Parathyroid adenoma (tissue), 2 donors: Measurements from ENCODE around the gene EEIG1.

ENCODE experiments used
- H2AFZ ChIP-seq: fragments of 300-600 bp; sonication (generic); one replicate; pipeline ENCODE4 v1.7.0; 2017; ENCODE audit warnings: antibody characterized with exemption, mild to moderate bottlenecking
- H3K27ac ChIP-seq: fragments of 300-600 bp; sonication (generic); one replicate; pipeline ENCODE4 v1.7.0; 2017
- H3K27me3 ChIP-seq: fragments of 300-600 bp; sonication (generic); one replicate; pipeline ENCODE4 v1.7.0; 2017; ENCODE audit warnings: low read length; ENCODE audit not compliant: control insufficient read depth, insufficient read depth
- H3K36me3 ChIP-seq: fragments of 300-600 bp; sonication (generic); one replicate; pipeline ENCODE4 v1.7.0; 2017; ENCODE audit warnings: low read length; ENCODE audit not compliant: control insufficient read depth, insufficient read depth
- H3K4me1 ChIP-seq: fragments of 300-600 bp; sonication (generic); one replicate; pipeline ENCODE4 v1.7.0; 2017; ENCODE audit warnings: control low read depth
- H3K4me2 ChIP-seq: fragments of 300-600 bp; sonication (generic); one replicate; pipeline ENCODE4 v1.7.0; 2017; ENCODE audit warnings: low read length
- H3K4me3 ChIP-seq: fragments of 300-600 bp; sonication (generic); one replicate; pipeline ENCODE4 v1.7.0; 2017; ENCODE audit warnings: low read depth, low read length
- H3K79me2 ChIP-seq: fragments of 300-600 bp; sonication (generic); one replicate; pipeline ENCODE4 v1.7.0; 2017; ENCODE audit warnings: control low read depth
- H3K9ac ChIP-seq: fragments of 300-600 bp; sonication (generic); one replicate; pipeline ENCODE4 v1.7.0; 2017; ENCODE audit warnings: mild to moderate bottlenecking
- H3K9me3 ChIP-seq: fragments of 300-600 bp; sonication (generic); one replicate; pipeline ENCODE4 v1.7.0; 2017; ENCODE audit warnings: low read length; ENCODE audit not compliant: control insufficient read depth
- TF ChIP-seq, protein P1 (sequence below): fragments of 300-600 bp; sonication (generic); IDR thresholded peaks from one replicate; pipeline ENCODE4 v1.7.0; 2017; ENCODE audit warnings: antibody characterized with exemption, mild to moderate bottlenecking
- donor health status: primary hyperparathyroidism.

EEIG1 gene

DNA sequence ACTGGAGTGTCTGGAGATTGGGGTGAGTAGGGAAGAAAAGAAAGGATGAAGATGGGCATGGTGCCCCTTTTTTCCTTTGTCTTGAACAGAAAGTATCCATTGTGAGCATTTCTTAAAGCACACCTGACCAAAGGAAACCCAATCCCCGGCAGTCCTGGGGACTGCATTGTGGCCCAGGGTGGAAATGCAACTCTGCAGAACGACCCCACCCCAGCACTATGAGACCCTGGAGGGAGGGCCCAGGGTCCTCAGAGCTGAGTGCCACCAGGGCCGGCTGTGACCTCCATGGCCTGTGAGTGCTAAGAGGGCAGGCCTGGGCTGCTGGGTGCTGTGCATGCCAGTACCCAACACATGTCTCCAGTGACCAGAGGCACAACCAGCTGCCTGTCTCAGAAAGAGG is 18.5 kb downstream of the EEIG1 start:
- H3K4me3 ChIP-seq: no peak overlapping the region
- H3K36me3 ChIP-seq: no peaks in the 10 kb centered on the region
- H2AFZ ChIP-seq: no peak overlapping the region
- no peaks in the 10 kb centered on the region for H3K27me3 ChIP-seq
- H3K79me2 ChIP-seq: peaks cover 6% of the 10 kb centered on the region
- H3K9ac ChIP-seq: no peak overlapping the region
- peaks cover 15% of the 10 kb centered on the region for H3K4me1 ChIP-seq
- no peak overlapping the region for H3K27ac ChIP-seq
- no peak overlapping the region for H3K4me2 ChIP-seq
- no peaks in the 10 kb centered on the region for H3K9me3 ChIP-seq
- TF ChIP-seq, protein P1, sequence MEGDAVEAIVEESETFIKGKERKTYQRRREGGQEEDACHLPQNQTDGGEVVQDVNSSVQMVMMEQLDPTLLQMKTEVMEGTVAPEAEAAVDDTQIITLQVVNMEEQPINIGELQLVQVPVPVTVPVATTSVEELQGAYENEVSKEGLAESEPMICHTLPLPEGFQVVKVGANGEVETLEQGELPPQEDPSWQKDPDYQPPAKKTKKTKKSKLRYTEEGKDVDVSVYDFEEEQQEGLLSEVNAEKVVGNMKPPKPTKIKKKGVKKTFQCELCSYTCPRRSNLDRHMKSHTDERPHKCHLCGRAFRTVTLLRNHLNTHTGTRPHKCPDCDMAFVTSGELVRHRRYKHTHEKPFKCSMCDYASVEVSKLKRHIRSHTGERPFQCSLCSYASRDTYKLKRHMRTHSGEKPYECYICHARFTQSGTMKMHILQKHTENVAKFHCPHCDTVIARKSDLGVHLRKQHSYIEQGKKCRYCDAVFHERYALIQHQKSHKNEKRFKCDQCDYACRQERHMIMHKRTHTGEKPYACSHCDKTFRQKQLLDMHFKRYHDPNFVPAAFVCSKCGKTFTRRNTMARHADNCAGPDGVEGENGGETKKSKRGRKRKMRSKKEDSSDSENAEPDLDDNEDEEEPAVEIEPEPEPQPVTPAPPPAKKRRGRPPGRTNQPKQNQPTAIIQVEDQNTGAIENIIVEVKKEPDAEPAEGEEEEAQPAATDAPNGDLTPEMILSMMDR: no peak

DNA sequence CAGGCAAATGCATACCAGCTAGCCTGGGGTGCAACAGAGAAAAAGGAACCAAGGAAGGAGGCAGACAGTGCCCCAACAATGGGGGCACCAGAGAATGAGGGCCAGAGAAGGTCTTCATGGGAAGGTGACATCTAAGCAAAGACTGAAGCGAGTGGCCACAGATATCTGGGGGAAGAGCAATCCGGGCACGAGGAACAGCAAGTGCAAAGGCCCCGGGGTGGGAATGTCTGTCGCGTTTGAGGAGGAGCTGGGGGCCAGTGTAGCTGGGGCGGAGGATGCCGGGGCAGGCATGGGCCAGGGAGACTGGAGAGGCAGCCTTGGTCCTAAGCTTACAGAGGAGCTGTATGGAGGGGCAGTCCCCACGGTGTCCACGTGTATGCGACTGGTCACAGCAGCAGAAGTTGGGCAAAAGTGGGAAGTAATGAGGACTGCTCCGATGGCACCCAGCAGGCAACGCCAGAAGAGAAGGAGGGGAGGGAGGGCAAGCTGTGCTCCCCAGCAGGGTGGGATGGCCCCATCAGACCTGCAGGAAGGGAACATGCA is 19.1 kb downstream of the EEIG1 start:
- Histone ChIP-seq H3K4me3 (no peak overlapping the region), H2AFZ (no peak overlapping the region), H3K4me1 (peaks cover 15% of the 10 kb centered on the region), H3K27ac (no peak overlapping the region), H3K9me3 (no peaks in the 10 kb centered on the region), H3K4me2 (no peak overlapping the region), H3K9ac (no peak overlapping the region), H3K27me3 (no peaks in the 10 kb centered on the region), H3K36me3 (no peaks in the 10 kb centered on the region), H3K79me2 (peaks cover 9% of the 10 kb centered on the region)
- TF ChIP-seq, protein P1: no peak

DNA sequence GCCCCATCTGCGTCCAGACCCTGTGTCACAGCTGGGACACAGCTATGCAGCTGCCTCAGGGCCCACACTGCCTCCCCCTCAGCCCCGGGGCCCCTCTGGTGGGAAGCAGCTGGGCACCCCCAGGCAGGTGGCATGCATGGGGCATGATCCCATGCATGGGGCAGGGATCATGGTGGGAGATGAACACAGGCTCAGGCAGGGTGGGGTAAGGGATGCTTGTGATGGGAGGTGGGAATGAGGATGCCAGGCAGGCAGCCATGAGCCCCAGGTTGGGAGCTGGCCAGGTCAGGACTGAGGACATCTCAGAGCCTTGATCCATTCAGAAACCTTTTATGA is 19.7 kb downstream of the EEIG1 start:
- Histone ChIP-seq H3K36me3 (no peaks in the 10 kb centered on the region), H3K27ac (no peak overlapping the region), H3K9me3 (no peaks in the 10 kb centered on the region), H3K79me2 (peaks cover 13% of the 10 kb centered on the region), H3K9ac (no peak overlapping the region), H3K27me3 (no peaks in the 10 kb centered on the region), H2AFZ (no peak overlapping the region), H3K4me2 (no peak overlapping the region), H3K4me1 (peaks cover 15% of the 10 kb centered on the region), H3K4me3 (no peak overlapping the region)
- TF ChIP-seq, protein P1: no peak

DNA sequence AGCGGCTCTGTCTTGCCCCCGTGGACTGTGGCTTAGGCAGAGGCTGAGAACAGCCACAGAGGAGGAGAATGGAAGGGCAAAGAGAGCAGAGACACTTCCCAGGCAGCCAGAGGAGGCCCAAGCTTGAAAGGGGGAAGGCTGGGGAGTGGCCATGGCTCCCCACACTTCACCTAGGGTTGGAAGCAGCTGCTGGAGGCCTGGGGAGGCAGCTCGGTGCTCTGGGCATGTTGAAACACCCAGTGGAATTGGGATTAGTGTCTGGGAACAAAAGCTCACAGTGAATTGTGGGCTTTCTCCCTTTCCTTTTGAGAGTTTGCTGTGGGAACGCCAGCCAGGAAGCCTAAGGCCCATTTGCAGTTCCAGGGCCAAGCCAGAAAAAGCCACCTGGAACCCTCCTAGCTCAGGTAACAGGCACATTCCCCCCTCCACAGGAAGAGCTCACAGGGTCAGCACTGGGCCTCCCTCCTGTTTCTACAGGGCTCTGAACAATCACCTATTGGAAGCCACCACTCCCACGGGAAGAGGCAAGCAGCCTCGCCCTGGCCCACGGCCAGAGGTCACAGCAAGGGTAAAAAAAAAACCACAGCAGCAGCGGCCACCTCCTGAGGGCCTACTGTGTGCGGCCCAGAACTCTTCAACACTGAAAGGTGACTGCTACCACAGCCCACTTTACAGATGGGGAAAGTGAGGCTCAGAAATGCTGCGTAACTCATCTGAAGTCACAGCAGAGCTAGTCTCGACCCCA is 20.2 kb downstream of the EEIG1 start:
- H3K9me3 ChIP-seq: no peaks in the 10 kb centered on the region
- TF ChIP-seq, protein P1: no peak
- peak overlapping the region; percentile 54 for H3K27ac ChIP-seq
- H3K4me3 ChIP-seq: no peak overlapping the region
- no peak overlapping the region for H2AFZ ChIP-seq
- no peak overlapping the region for H3K9ac ChIP-seq
- no peak overlapping the region for H3K4me2 ChIP-seq
- peaks cover 19% of the 10 kb centered on the region for H3K79me2 ChIP-seq
- no peaks in the 10 kb centered on the region for H3K27me3 ChIP-seq
- H3K36me3 ChIP-seq: no peaks in the 10 kb centered on the region
- H3K4me1 ChIP-seq: peaks cover 16% of the 10 kb centered on the region
